ENCODE measurements around the gene PITX2. TPM values are rescaled to one million over a fixed set of nuclear protein-coding genes. Genes with fewer than 3 reads are reported as not detected.

PITX2 gene
- total and polyA plus RNA-seq, 8 donors, result 0.09 to 0.16 TPM; not detected in 6

- ATAC-seq, result peak in 3 of 4 donors; percentile 33 to 50 (median 45)
- Histone ChIP-seq H3K36me3 (no peaks in the 10 kb centered on the region), H3K27me3 (peaks cover 0 to 90% (median 42%) of the 10 kb centered on the region in 4 donors), H3K4me1 (peaks cover 0 to 5% (median 4%) of the 10 kb centered on the region in 3 donors), H3K4me3 (peak overlapping the region in 1 of 4 donors; percentile 20), H3K27ac (no peak overlapping the region), H3K9me3 (no peaks in the 10 kb centered on the region)
- FAIRE-seq, result no peak
- WGBS, 2 donors, result 2 to 3% methylated on average over 53 to 56 of the region's 56 CpGs
- DNase-seq, result no peak
- TF ChIP-seq, protein P1, sequence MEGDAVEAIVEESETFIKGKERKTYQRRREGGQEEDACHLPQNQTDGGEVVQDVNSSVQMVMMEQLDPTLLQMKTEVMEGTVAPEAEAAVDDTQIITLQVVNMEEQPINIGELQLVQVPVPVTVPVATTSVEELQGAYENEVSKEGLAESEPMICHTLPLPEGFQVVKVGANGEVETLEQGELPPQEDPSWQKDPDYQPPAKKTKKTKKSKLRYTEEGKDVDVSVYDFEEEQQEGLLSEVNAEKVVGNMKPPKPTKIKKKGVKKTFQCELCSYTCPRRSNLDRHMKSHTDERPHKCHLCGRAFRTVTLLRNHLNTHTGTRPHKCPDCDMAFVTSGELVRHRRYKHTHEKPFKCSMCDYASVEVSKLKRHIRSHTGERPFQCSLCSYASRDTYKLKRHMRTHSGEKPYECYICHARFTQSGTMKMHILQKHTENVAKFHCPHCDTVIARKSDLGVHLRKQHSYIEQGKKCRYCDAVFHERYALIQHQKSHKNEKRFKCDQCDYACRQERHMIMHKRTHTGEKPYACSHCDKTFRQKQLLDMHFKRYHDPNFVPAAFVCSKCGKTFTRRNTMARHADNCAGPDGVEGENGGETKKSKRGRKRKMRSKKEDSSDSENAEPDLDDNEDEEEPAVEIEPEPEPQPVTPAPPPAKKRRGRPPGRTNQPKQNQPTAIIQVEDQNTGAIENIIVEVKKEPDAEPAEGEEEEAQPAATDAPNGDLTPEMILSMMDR (IDR thresholded peaks at IDR 0.05), result no peak
- intact Hi-C loops (cut with DNase I), result loop anchor here in 1 of 3 donors (10.0 kb wide), 2 partner anchors 648 to 988 kb away; no protein-coding TSS in a partner anchor
These were observed 14.0 kb upstream of the PITX2 start for GRCh38 chr4:110636680-110637407.

GRCh38 chr4:110636171-110636679 lies 13.3 kb upstream of the PITX2 start:
- ATAC-seq (no peak), FAIRE-seq (no peak), DNase-seq (no peak)
- Histone ChIP-seq H3K36me3 (no peaks in the 10 kb centered on the region), H3K27me3 (peaks cover 0 to 89% (median 42%) of the 10 kb centered on the region in 4 donors), H3K9me3 (no peaks in the 10 kb centered on the region), H3K4me3 (no peak overlapping the region), H3K27ac (no peak overlapping the region), H3K4me1 (peaks cover 0 to 8% (median 6%) of the 10 kb centered on the region in 3 donors)
- WGBS, 2 donors, result 10% methylated on average over 12 of the region's 12 CpGs
- intact Hi-C loops (cut with DNase I), result loop anchor here in 1 of 3 donors (10.0 kb wide), 2 partner anchors 649 to 989 kb away; no protein-coding TSS in a partner anchor
- TF ChIP-seq, protein P1 (IDR thresholded peaks at IDR 0.05), result no peak

DNA sequence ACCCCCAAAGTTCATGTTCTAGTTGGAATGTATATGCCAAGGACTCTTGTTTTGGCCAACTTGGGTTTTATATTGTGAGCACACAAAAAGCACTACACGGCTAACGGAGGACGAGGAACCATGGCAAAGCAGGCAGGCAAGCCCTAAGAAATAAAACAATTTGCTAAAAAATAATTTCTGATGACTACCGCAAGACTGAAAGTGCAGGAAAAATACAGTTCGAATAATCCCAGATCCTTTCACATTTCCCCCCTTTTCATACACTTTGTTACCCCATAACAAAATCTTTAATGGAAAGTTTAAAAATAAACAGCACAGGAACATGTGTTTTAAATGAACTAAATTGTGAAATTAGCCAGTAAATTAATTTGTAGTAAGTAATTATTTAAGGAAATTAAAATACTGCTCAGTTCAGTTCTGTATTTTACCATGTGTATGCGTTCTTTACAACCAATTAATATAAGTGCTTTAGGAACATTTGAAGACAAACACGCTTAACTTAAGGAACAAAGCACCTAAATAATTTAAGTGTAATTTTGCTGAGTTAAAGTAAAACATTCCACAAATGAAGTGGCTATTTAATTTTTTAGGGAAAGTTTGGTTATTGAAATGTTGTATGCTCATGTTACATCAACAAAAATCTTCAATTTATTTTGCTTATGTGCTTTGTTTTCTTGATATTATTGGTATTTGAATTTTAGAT lies 12.4 kb upstream of the PITX2 start:
- H3K27me3 ChIP-seq, result peaks cover 0 to 87% (median 45%) of the 10 kb centered on the region in 4 donors
- no peak overlapping the region for H3K4me3 ChIP-seq
- H3K4me1 ChIP-seq, result peaks cover 0 to 8% (median 6%) of the 10 kb centered on the region in 3 donors
- intact Hi-C loops (cut with DNase I), result loop anchor here in 1 of 3 donors (10.0 kb wide), 2 partner anchors 649 to 989 kb away; no protein-coding TSS in a partner anchor
- no peaks in the 10 kb centered on the region for H3K36me3 ChIP-seq
- ATAC-seq, result no peak
- 17 to 26% methylated on average over 7 of the region's 7 CpGs for WGBS, 2 donors
- FAIRE-seq, result no peak
- TF ChIP-seq, protein P1 (IDR thresholded peaks at IDR 0.05), result no peak
- no peaks in the 10 kb centered on the region for H3K9me3 ChIP-seq
- no peak for DNase-seq
- H3K27ac ChIP-seq, result no peak overlapping the region

GRCh38 chr4:110634350-110635162 lies 11.7 kb upstream of the PITX2 start:
- intact Hi-C loops (cut with DNase I), result loop anchor here in 1 of 3 donors (10.0 kb wide), 2 partner anchors 650 to 990 kb away; no protein-coding TSS in a partner anchor
- no peak for ATAC-seq
- DNase-seq, result no peak
- Histone ChIP-seq H3K36me3 (no peaks in the 10 kb centered on the region), H3K4me1 (peaks cover 0 to 8% (median 6%) of the 10 kb centered on the region in 3 donors), H3K4me3 (no peak overlapping the region), H3K27ac (no peak overlapping the region), H3K27me3 (peaks cover 4 to 86% (median 45%) of the 10 kb centered on the region in 4 donors), H3K9me3 (no peaks in the 10 kb centered on the region)
- 27 to 31% methylated on average over 11 of the region's 11 CpGs for WGBS, 2 donors
- TF ChIP-seq, protein P1 (IDR thresholded peaks at IDR 0.05), result no peak
- no peak for FAIRE-seq

Measured in pancreas (tissue), 10 donors.